IMR-90 (cell line): ENCODE results near the gene GAL3ST2. TPM values are rescaled to one million over a fixed set of nuclear protein-coding genes. Genes with fewer than 3 reads are reported as not detected.
"Not testable (repeated sequence)": the region's sequence is repeated elsewhere in the genome, so short reads cannot be mapped to it uniquely, and the experiment has no call there.

Experiments
- ATAC-seq: fragments of 200-7000 bp; cut with Tn5 transposase; 2 replicates; pipeline ENCODE4 v1.9.1; 2020; ENCODE audit warnings: low read depth, mild to moderate bottlenecking, moderate library complexity
- BruUV-seq: library from RNA; stranded (reverse); fragments of 400-500 nt; replicated peaks from 2 replicates; lab custom pipeline; 2021; lab: Mats Ljungman, UMichigan
- CTCF ChIA-PET: fragments of 300-600 bp; formaldehyde crosslinking; extraction: SDS; loops from one replicate; lab custom pipeline; 2021; ENCODE audit warnings: antibody characterized with exemption; lab: Yijun Ruan, JAX
- POLR2A ChIA-PET: fragments of 300-600 bp; sonication (Branson Sonifier 250); formaldehyde crosslinking; loops from one replicate; lab custom pipeline; 2022; ENCODE audit warnings: antibody characterized with exemption; ENCODE audit not compliant: unreplicated experiment; lab: Charles Lee
- DNase-seq: peaks from one replicate; pipeline ENCODE4 v3.0.0; 2013
- H2AFZ ChIP-seq: replicated peaks from 2 replicates; pipeline ENCODE3; 2013; ENCODE audit warnings: low read length, mild to moderate bottlenecking; ENCODE audit not compliant: poor library complexity
- H2AK5ac ChIP-seq: 2 replicates; pipeline ENCODE4 v1.6.1; 2013; ENCODE audit warnings: low read depth, low read length, inconsistent platforms
- H2AK9ac ChIP-seq: replicated peaks from 2 replicates; pipeline ENCODE3; 2013; ENCODE audit warnings: mild to moderate bottlenecking, low read depth, low read length, moderate library complexity; ENCODE audit not compliant: poor library complexity
- H2BK120ac ChIP-seq: 2 replicates; pipeline ENCODE4 v1.6.1; 2013; ENCODE audit warnings: low read depth, low read length, inconsistent platforms
- H2BK15ac ChIP-seq: 3 replicates; pipeline ENCODE4 v1.6.1; 2013; ENCODE audit warnings: low read depth, low read length, inconsistent platforms
- H2BK20ac ChIP-seq: 2 replicates; pipeline ENCODE4 v1.6.1; 2013; ENCODE audit warnings: low read depth, mild to moderate bottlenecking, inconsistent platforms, low read length, moderate library complexity
- H2BK5ac ChIP-seq: 2 replicates; pipeline ENCODE4 v1.6.1; 2013; ENCODE audit warnings: mild to moderate bottlenecking, low read depth, low read length, inconsistent platforms; ENCODE audit not compliant: poor library complexity, severe bottlenecking
- H3K14ac ChIP-seq: replicated peaks from 2 replicates; pipeline ENCODE4 v1.6.1; 2013; ENCODE audit warnings: low read depth, low read length, inconsistent platforms
- H3K18ac ChIP-seq: 2 replicates; pipeline ENCODE4 v1.6.1; 2013; ENCODE audit warnings: low read depth, low read length, control low read depth
- H3K23ac ChIP-seq: 2 replicates; pipeline ENCODE4 v1.6.1; 2013; ENCODE audit warnings: low read depth, low read length, inconsistent platforms
- H3K27ac ChIP-seq: 2 replicates; pipeline ENCODE4 v1.5.1; 2013; ENCODE audit warnings: mild to moderate bottlenecking, control low read depth, low read length; ENCODE audit not compliant: insufficient read depth
- H3K27me3 ChIP-seq: 2 replicates; pipeline ENCODE4 v1.6.1; 2013; ENCODE audit warnings: low read length; ENCODE audit not compliant: control insufficient read depth, insufficient read depth
- H3K36me3 ChIP-seq: 2 replicates; pipeline ENCODE4 v1.6.1; 2013; ENCODE audit warnings: low read length, mixed read lengths; ENCODE audit not compliant: control insufficient read depth, insufficient read depth
- H3K4ac ChIP-seq: 2 replicates; pipeline ENCODE4 v1.6.1; 2013; ENCODE audit warnings: low read depth, low read length, inconsistent platforms
- H3K4me1 ChIP-seq: 2 replicates; pipeline ENCODE4 v1.6.1; 2013; ENCODE audit warnings: low read length, mixed read lengths; ENCODE audit not compliant: control insufficient read depth, insufficient read depth
- H3K4me2 ChIP-seq: 2 replicates; pipeline ENCODE4 v1.6.1; 2013; ENCODE audit warnings: low read depth, mild to moderate bottlenecking, control low read depth, low read length, moderate library complexity
- H3K4me3 ChIP-seq: 2 replicates; pipeline ENCODE4 v1.5.1; 2013; ENCODE audit warnings: low read depth, mild to moderate bottlenecking, control low read depth, low read length, moderate library complexity; ENCODE audit not compliant: insufficient read depth
- H3K56ac ChIP-seq: 2 replicates; pipeline ENCODE4 v1.6.1; 2013; ENCODE audit warnings: low read length, inconsistent platforms; ENCODE audit not compliant: insufficient read depth; ENCODE audit errors: extremely low read depth
- H3K79me1 ChIP-seq, 2 experiments: 2 replicates each; pipeline ENCODE4 v1.6.1; 2013; ENCODE audit warnings: low read length in 2 of 2, inconsistent platforms in 1 of 2, low read depth in 1 of 2
- H3K9ac ChIP-seq: 2 replicates; pipeline ENCODE4 v1.6.1; 2013; ENCODE audit warnings: low read depth, low read length, control low read depth
- H3K9me1 ChIP-seq: 2 replicates; pipeline ENCODE4 v1.6.1; 2013; ENCODE audit warnings: low read length, inconsistent platforms; ENCODE audit not compliant: insufficient read depth
- H3K9me3 ChIP-seq: 2 replicates; pipeline ENCODE4 v1.6.1; 2013; ENCODE audit warnings: low read length; ENCODE audit not compliant: control insufficient read depth, insufficient read depth
- H4K20me1 ChIP-seq: 2 replicates; pipeline ENCODE4 v1.6.1; 2013; ENCODE audit warnings: low read length, inconsistent platforms; ENCODE audit not compliant: insufficient read depth
- H4K5ac ChIP-seq: 2 replicates; pipeline ENCODE4 v1.6.1; 2013; ENCODE audit warnings: mild to moderate bottlenecking, low read depth, low read length, control low read depth
- H4K8ac ChIP-seq, 2 experiments: 2 replicates each; pipeline ENCODE4 v1.6.1; 2013; ENCODE audit warnings: low read depth in 2 of 2, low read length in 2 of 2, control low read depth in 1 of 2, inconsistent platforms in 1 of 2
- H4K91ac ChIP-seq: 2 replicates; pipeline ENCODE4 v1.6.1; 2013; ENCODE audit warnings: low read depth, low read length, inconsistent platforms; ENCODE audit not compliant: insufficient read depth
- WGBS, 2 experiments: methylation state at CpG; one replicate each; pipeline versions ENCODE4 v1.1.5 to v1.1.7; 2013; ENCODE audit warnings: missing lambda C conversion rate in 2 of 2; ENCODE audit not compliant: insufficient read length in 1 of 2; ENCODE audit errors: extremely low coverage in 2 of 2; 5-methylcytosine and 5-hydroxymethylcytosine counted together
- dilution Hi-C: fragments of 300-500 bp; cut with HindIII; formaldehyde crosslinking; loops from one replicate; pipeline ENCODE4 v1.14.3; 2018; ENCODE audit warnings: low sequenced_read_pairs; ENCODE audit not compliant: unreplicated experiment
- in situ Hi-C: fragments of 300-500 bp; cut with MboI; formaldehyde crosslinking; loops from 3 replicates; pipeline ENCODE4 v1.14.3; 2019; ENCODE audit warnings: low sequenced_read_pairs, inconsistent platforms, mixed read lengths
- intact Hi-C: fragments of 100-400 bp; cut with micrococcal nuclease; formaldehyde crosslinking; loops from 2 replicates; pipeline ENCODE4 v1.10.0; 2022
- polyA plus RNA-seq, 3 experiments: library from polyadenylated mRNA; depleted of rRNA; stranded (reverse); fragments of >200 nt; gene quantifications; 2 replicates each; pipeline ENCODE4 v1.2.3, GENCODE V29; 2012; ENCODE audit warnings: low replicate concordance in 1 of 3
- total RNA-seq: library from RNA; depleted of rRNA; stranded (reverse); fragments of >200 nt; gene quantifications from 2 replicates; pipeline ENCODE4 v1.2.3, GENCODE V29; 2012

GAL3ST2 gene
- total and polyA plus RNA-seq, 2 of the 4 experiments (the other 2 are of a cell fraction) = 0.07 TPM; not detected in 1

- POLR2A ChIA-PET = not testable (repeated sequence)
Measured at GRCh38 chr2:241833756-241834526, 57.3 kb downstream of the GAL3ST2 start.

More at GRCh38 chr2:241833756-241834526, 57.3 kb downstream of the GAL3ST2 start:
- H3K9me3 ChIP-seq, H2AFZ ChIP-seq, H2BK120ac ChIP-seq, H3K27ac ChIP-seq, H2BK15ac ChIP-seq, CTCF ChIA-PET, H3K23ac ChIP-seq, H3K4me2 ChIP-seq, H3K4me1 ChIP-seq, H3K4ac ChIP-seq, BruUV-seq, H2AK9ac ChIP-seq, ATAC-seq, H4K5ac ChIP-seq, H3K14ac ChIP-seq, H4K8ac ChIP-seq, H3K9ac ChIP-seq, dilution Hi-C loops, H3K4me3 ChIP-seq, DNase-seq, H4K91ac ChIP-seq, H2AK5ac ChIP-seq, H3K18ac ChIP-seq, in situ Hi-C loops, H3K36me3 ChIP-seq, H2BK5ac ChIP-seq, H3K79me1 ChIP-seq, H4K20me1 ChIP-seq, H3K9me1 ChIP-seq, H3K56ac ChIP-seq: not testable (repeated sequence)
- 75% methylated on average over 2 of the region's 28 CpGs; no CpG with 5 or more reads in 1 of the 2 experiments for WGBS, 2 experiments
- Histone ChIP-seq H3K27me3 (peaks cover 15% of the 10 kb centered on the region), H2BK20ac (0 out of 2 replicates have a peak overlapping the region, but pooled peaks have one; percentile 16)
- intact Hi-C loops = loop anchor here (5.0 kb wide), 1 partner anchor 42 kb away; no protein-coding TSS in a partner anchor
